Esophagus squamous epithelium (tissue), 5 donors: ENCODE measurements around the gene TSPAN18. TPM values are rescaled to one million over a fixed set of nuclear protein-coding genes. Genes with fewer than 3 reads are reported as not detected.

ENCODE experiments used
- DNase-seq: peaks from one replicate; lab custom pipeline; 2025; lab: John Stamatoyannopoulos, UW
- H3K27ac ChIP-seq, 4 donors: fragments of 200-600 bp; sonication (generic); one replicate each; pipeline ENCODE4 v1.5.1; 2016 to 2019; ENCODE audit warnings: mild to moderate bottlenecking in 1 of 4
- H3K27me3 ChIP-seq, 4 donors: fragments of 200-600 bp; sonication (generic); 1 replicate in 3 of 4; 2 replicates in 1 of 4; pipeline versions ENCODE4 v1.5.1 to v1.6.0; 2017 to 2021; ENCODE audit warnings: antibody characterized with exemption in 1 of 4
- H3K36me3 ChIP-seq, 3 donors: fragments of 200-600 bp; sonication (generic); one replicate each; pipeline ENCODE4 v1.5.1; 2016 to 2019
- H3K4me1 ChIP-seq, 3 donors: fragments of 200-600 bp; sonication (generic); one replicate each; pipeline ENCODE4 v1.5.1; 2017 to 2019
- H3K4me3 ChIP-seq, 4 donors: fragments of 200-600 bp; sonication (generic); 1 replicate in 3 of 4; 2 replicates in 1 of 4; pipeline ENCODE4 v1.5.1; 2016 to 2019; ENCODE audit warnings: mild to moderate bottlenecking in 2 of 4, moderate library complexity in 1 of 4
- H3K9me3 ChIP-seq, 3 donors: fragments of 200-600 bp; sonication (generic); one replicate each; pipeline ENCODE4 v1.5.1; 2016 to 2019
- POLR2A ChIP-seq, 4 donors: fragments of 450-650 bp; IDR thresholded peaks; one replicate each; pipeline ENCODE4 v1.6.1; 2017; ENCODE audit warnings: antibody characterized with exemption in 4 of 4, mild to moderate bottlenecking in 4 of 4, moderate library complexity in 3 of 4
- WGBS, 2 donors: methylation state at CpG; one replicate each; pipeline ENCODE4 v1.1.5; 2018; 5-methylcytosine and 5-hydroxymethylcytosine counted together
- intact Hi-C: fragments of 100-400 bp; cut with DNase I; formaldehyde crosslinking; loops from one replicate; pipeline ENCODE4 v1.15.0; 2022
- total RNA-seq, 4 donors: library from RNA; depleted of rRNA; stranded (reverse); fragments of >200 nt; gene quantifications; one replicate each; pipeline ENCODE4 v1.1.0, GENCODE V29; 2016
- TF ChIP-seq, protein P1 (sequence below), 6 experiments: fragments of 450-650 bp in 4 of 6; fragments of 200-600 bp in 2 of 6; sonication (generic) in 2 of 6; IDR thresholded peaks; one replicate each; pipeline ENCODE4 v1.5.1; 2016 to 2019; ENCODE audit warnings: antibody characterized with exemption in 6 of 6, mild to moderate bottlenecking in 4 of 6, moderate library complexity in 4 of 6
- donor health status: DM: yes; HTN: yes; CAD: no.

Gene TSPAN18
- total RNA-seq, 4 donors from 2014 or later = 0.80 to 4.4 (median 2.0) TPM

DNA sequence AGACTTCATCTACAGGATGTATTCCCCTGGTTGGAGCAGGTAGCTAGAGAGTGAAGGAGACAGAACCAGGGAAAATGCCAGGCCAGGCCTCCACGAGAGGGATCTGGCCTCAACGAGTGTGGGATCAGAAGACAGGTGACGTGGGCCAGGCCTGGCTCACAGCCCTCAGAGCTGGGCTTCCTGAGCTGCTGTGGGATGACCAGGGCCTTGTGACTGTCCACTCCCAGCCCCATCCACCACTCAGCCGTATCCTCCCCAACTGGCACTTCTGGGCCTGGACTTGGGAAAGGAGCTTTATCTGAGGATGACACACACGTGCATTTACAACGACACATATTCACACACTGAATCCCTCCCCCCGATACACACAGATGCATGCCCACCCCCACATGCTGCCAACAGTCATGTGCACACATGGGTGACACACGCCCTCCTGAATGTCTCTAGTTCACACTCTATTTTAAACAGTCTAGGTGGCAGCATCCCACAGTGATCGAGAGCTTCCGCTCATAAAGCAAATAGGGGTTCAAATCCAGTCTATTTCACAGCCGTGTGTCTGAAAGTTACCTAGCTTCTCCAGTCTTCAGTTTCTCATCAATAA is 130.8 kb downstream of the TSPAN18 start:
- no peaks in the 10 kb centered on the region for H3K9me3 ChIP-seq
- intact Hi-C loops = no loop called here
- DNase-seq = no peak
- TF ChIP-seq, protein P1, sequence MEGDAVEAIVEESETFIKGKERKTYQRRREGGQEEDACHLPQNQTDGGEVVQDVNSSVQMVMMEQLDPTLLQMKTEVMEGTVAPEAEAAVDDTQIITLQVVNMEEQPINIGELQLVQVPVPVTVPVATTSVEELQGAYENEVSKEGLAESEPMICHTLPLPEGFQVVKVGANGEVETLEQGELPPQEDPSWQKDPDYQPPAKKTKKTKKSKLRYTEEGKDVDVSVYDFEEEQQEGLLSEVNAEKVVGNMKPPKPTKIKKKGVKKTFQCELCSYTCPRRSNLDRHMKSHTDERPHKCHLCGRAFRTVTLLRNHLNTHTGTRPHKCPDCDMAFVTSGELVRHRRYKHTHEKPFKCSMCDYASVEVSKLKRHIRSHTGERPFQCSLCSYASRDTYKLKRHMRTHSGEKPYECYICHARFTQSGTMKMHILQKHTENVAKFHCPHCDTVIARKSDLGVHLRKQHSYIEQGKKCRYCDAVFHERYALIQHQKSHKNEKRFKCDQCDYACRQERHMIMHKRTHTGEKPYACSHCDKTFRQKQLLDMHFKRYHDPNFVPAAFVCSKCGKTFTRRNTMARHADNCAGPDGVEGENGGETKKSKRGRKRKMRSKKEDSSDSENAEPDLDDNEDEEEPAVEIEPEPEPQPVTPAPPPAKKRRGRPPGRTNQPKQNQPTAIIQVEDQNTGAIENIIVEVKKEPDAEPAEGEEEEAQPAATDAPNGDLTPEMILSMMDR (IDR thresholded peaks at IDR 0.05) = no peak
- TF ChIP-seq POLR2A (IDR thresholded peaks at IDR 0.05) = no peak
- H3K4me1 ChIP-seq = peaks cover 0 to 22% (median 10%) of the 10 kb centered on the region in 3 donors
- no peaks in the 10 kb centered on the region for H3K36me3 ChIP-seq
- no peak overlapping the region for H3K4me3 ChIP-seq
- H3K27me3 ChIP-seq = peaks cover 0 to 5% (median 0%) of the 10 kb centered on the region in 4 donors
- peak overlapping the region in 3 of 4 donors; percentile 30 to 45 (median 32) for H3K27ac ChIP-seq
- 83 to 87% methylated on average over 6 to 9 of the region's 11 CpGs for WGBS, 2 donors

DNA sequence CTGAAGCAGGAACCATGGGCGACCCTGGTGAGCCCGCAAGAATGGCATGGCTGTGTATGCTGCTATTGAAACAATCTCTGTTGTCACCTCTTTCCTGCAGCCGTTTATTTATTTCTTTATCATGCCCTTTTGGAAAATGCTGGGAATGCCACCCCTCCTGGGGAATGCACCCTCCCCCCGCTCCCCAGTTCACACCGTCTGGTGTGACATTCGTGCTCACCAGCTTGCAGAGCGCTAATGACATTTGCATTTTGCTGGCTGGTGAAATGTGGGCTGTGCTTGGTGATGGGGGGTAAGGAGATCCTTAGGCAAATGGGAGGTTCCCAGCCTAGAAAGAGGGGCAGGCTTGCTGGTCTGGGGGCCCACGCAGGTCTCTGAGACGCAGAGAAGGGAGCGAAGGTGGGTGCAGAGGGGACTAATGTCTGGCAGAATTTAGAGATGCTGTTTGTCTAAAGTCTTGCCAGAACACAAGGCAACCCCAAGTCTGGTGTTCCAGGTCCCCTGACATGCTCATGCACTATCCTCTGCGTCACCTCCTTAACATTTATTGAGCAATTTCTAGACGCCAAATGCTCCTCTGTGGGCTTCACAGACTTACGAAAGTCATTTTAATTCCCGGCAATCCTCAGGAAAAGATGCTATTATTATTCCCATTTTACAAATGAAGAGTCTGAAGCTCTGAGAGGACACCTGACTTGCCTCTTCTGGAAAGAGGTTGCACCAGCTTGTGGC is 132.2 kb downstream of the TSPAN18 start:
- WGBS, 2 donors = 81 to 86% methylated on average over 9 to 13 of the region's 14 CpGs
- TF ChIP-seq, protein P1 (IDR thresholded peaks at IDR 0.05) = no peak
- TF ChIP-seq POLR2A (IDR thresholded peaks at IDR 0.05) = no peak
- Histone ChIP-seq H3K4me1 (peaks cover 0 to 19% (median 11%) of the 10 kb centered on the region in 3 donors), H3K27me3 (peaks cover 0 to 5% (median 0%) of the 10 kb centered on the region in 4 donors), H3K27ac (peak overlapping the region in 3 of 4 donors; percentile 30 to 36 (median 32)), H3K4me3 (no peak overlapping the region), H3K9me3 (no peaks in the 10 kb centered on the region), H3K36me3 (no peaks in the 10 kb centered on the region)
- no peak for DNase-seq
- intact Hi-C loops = no loop called here

DNA sequence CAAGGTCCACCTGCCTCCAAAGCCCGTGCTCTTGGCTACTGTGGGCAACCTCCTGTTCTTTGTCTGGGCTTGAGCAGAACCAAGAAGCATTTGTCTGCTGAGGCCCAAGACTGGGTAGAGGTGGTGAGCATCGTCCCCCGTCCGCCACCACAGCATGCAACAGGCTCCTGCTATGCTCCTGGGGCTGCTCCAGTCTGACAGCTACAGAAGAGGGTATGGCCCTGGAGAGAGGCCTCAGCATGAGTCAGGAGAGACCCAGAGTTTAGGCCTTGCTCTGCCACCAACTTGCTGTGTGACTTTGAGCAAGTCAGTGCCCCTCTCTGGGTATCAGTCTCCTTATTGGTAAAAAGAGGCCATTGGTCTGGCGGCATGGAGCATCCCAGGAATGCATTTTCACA is 132.8 kb downstream of the TSPAN18 start:
- Histone ChIP-seq H3K27ac (peak overlapping the region in 3 of 4 donors; percentile 1 to 36 (median 9)), H3K4me1 (peaks cover 0 to 15% (median 11%) of the 10 kb centered on the region in 3 donors), H3K27me3 (peaks cover 0 to 5% (median 0%) of the 10 kb centered on the region in 4 donors), H3K36me3 (no peaks in the 10 kb centered on the region), H3K4me3 (no peak overlapping the region), H3K9me3 (no peaks in the 10 kb centered on the region)
- DNase-seq = no peak
- TF ChIP-seq POLR2A (IDR thresholded peaks at IDR 0.05) = no peak
- TF ChIP-seq, protein P1 (IDR thresholded peaks at IDR 0.05) = no peak
- intact Hi-C loops = no loop called here
- 83% methylated on average over 2 of the region's 5 CpGs; no CpG with 5 or more reads in 1 of the 2 donors for WGBS, 2 donors

DNA sequence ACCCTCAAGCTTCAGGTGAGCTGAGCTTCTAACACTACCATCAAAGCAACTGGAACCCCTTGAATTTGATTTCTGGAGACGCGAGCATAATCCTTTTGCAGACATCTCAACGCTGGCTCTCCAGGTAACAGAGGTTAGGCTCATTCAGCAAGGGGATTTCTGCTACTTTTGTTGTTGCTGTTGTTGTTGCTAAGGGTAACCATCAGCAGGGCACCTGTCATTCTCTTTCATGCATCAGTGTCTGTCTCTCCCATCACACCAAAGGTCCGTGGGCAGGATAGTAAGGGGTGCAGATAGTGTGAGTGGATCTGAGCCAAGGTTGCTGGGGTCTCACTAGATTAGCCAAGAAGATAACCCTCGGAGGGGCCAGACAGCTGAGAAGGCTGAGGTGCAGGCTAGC is 133.6 kb downstream of the TSPAN18 start:
- H3K9me3 ChIP-seq = no peaks in the 10 kb centered on the region
- no peaks in the 10 kb centered on the region for H3K36me3 ChIP-seq
- intact Hi-C loops = no loop called here
- peaks cover 0 to 15% (median 11%) of the 10 kb centered on the region in 3 donors for H3K4me1 ChIP-seq
- 82 to 89% methylated on average over 4 to 5 of the region's 5 CpGs for WGBS, 2 donors
- H3K4me3 ChIP-seq = no peak overlapping the region
- TF ChIP-seq POLR2A (IDR thresholded peaks at IDR 0.05) = no peak
- H3K27me3 ChIP-seq = peaks cover 0 to 5% (median 0%) of the 10 kb centered on the region in 4 donors
- no peak for DNase-seq
- H3K27ac ChIP-seq = peak overlapping the region in 3 of 4 donors; percentile 14 to 81 (median 79)

DNA sequence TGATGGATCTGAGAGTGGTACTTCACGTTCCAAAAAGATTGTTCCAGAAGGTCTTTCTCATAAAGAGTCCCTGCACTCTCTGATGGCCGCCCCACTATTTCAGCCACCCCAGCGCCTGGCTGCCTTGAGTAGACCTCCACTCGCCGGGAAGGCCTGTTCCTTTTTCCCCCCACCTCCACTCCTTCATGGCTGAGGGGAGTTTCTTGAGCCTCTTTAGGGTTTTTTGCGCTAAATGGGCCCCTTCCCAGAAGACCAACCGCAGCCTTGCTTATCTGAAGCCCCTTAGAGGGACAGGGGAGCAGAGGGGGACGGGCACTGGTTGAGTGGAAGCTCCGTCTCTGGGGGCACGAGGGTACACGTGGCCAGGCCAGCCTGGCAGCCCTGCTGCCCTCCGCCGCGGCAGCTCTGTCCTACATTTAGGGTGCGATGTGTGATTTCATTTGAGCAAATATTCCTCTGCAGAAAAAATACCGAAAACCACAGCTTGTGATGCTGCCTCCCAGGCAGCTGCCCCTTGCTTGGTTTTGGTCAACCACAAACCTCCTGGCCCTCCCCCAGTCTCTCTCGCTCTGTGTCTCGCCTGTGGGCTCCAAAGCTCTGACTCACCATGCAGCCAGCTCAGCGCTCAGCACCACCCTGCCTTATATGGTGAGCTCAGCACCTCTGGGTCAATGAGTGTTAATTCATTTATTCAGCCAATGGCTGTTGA is 135.2 kb downstream of the TSPAN18 start:
- Histone ChIP-seq H3K27me3 (peaks cover 0 to 5% (median 0%) of the 10 kb centered on the region in 4 donors), H3K4me3 (no peak overlapping the region), H3K36me3 (no peaks in the 10 kb centered on the region), H3K9me3 (no peaks in the 10 kb centered on the region), H3K4me1 (peaks cover 0 to 16% (median 15%) of the 10 kb centered on the region in 3 donors), H3K27ac (peak overlapping the region; percentile 43 to 85 (median 80))
- no peak for DNase-seq
- 39 to 48% methylated on average over 10 to 13 of the region's 19 CpGs for WGBS, 2 donors
- intact Hi-C loops = no loop called here
- no peak for TF ChIP-seq POLR2A (IDR thresholded peaks at IDR 0.05)
- TF ChIP-seq, protein P1 (IDR thresholded peaks at IDR 0.05) = no peak
